ENCODE measurements around the gene KIF21B. TPM values are rescaled to one million over a fixed set of nuclear protein-coding genes. Genes with fewer than 3 reads are reported as not detected.

KIF21B gene
- total RNA-seq, 1 donor from 2014 or later, result 7.6 TPM

DNA sequence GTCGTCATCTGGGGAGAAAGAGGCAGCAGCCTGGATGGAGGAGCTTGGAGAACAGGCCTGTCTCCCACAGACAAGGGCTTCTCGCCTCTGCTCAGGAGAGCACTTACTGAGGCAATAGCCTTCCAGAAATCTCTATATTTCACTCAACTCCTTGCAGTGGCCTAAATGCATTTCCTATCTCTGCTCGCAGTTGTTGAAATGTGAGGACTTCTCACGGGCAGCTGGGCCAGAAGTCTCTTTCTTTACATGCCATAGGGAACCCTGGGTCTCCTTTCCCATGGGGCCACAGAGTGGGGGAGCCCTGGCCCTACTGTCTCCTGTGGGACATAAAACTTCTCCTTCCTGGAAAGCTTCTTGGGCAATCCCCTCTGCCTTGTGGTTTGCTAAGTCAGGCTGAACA is 43.5 kb upstream of the KIF21B start:
- peaks cover 16% of the 10 kb centered on the region for H3K27me3 Mint-ChIP-seq
- peaks cover 6% of the 10 kb centered on the region for H3K4me1 Mint-ChIP-seq (ENCODE audit: unreplicated experiment)
- no peak for DNase-seq (ENCODE audit: extremely low spot score, unreplicated experiment)
- no peak overlapping the region for H3K27ac Mint-ChIP-seq
- H3K36me3 Mint-ChIP-seq, result no peaks in the 10 kb centered on the region
- no peaks in the 10 kb centered on the region for H3K9me3 Mint-ChIP-seq
- TF ChIP-seq, protein P1, sequence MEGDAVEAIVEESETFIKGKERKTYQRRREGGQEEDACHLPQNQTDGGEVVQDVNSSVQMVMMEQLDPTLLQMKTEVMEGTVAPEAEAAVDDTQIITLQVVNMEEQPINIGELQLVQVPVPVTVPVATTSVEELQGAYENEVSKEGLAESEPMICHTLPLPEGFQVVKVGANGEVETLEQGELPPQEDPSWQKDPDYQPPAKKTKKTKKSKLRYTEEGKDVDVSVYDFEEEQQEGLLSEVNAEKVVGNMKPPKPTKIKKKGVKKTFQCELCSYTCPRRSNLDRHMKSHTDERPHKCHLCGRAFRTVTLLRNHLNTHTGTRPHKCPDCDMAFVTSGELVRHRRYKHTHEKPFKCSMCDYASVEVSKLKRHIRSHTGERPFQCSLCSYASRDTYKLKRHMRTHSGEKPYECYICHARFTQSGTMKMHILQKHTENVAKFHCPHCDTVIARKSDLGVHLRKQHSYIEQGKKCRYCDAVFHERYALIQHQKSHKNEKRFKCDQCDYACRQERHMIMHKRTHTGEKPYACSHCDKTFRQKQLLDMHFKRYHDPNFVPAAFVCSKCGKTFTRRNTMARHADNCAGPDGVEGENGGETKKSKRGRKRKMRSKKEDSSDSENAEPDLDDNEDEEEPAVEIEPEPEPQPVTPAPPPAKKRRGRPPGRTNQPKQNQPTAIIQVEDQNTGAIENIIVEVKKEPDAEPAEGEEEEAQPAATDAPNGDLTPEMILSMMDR (conservative IDR thresholded peaks at IDR 0.05), result no peak
- H3K4me3 Mint-ChIP-seq, result no peak overlapping the region

DNA sequence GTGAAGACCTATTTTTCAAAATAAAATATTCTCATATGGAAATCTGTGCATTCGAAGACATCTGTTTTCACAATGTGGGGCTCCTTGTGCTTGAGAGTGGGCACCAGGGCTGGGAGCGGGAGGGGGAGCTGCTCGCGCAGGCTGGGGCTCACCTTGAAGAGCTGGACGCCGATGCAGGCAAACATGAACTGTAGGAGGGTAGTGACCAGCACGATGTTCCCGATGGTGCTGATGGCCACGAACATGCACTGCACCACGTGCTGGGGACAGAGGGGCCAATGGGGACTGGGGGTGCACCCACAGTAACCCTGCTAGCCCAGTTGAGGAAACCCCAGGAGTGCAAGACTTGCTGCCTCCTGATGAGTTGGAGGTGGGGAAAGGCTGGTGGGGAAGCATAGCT is 42.2 kb upstream of the KIF21B start:
- peaks cover 6% of the 10 kb centered on the region for H3K4me1 Mint-ChIP-seq (ENCODE audit: unreplicated experiment)
- no peak overlapping the region for H3K27ac Mint-ChIP-seq
- no peak for DNase-seq (ENCODE audit: extremely low spot score, unreplicated experiment)
- no peak overlapping the region for H3K4me3 Mint-ChIP-seq
- TF ChIP-seq, protein P1 (conservative IDR thresholded peaks at IDR 0.05), result no peak
- H3K36me3 Mint-ChIP-seq, result no peaks in the 10 kb centered on the region
- H3K27me3 Mint-ChIP-seq, result peaks cover 11% of the 10 kb centered on the region
- no peaks in the 10 kb centered on the region for H3K9me3 Mint-ChIP-seq

DNA sequence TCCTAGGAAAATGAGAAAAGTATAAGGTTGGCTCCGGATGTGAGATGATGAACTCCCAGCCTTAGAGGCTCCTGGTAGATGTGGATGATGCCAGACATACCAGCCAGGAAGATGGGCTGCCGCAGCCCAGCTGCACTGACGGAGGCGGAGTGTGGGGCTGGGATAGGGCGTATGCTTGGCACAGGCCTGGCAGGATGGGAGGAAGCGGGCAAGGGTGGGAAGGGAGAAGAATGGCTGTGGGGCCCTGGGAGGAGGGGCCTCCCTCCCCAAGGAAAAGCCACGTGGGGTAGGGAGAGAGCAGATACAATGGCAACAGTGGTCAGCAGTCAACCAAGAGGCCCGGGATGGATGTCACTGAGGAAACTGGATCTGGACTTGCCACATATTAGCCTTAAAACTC is 41.3 kb upstream of the KIF21B start:
- TF ChIP-seq, protein P1 (conservative IDR thresholded peaks at IDR 0.05), result no peak
- Mint-ChIP-seq H3K9me3 (no peaks in the 10 kb centered on the region), H3K36me3 (no peaks in the 10 kb centered on the region), H3K4me3 (no peak overlapping the region), H3K27ac (no peak overlapping the region), H3K4me1 (ENCODE audit: unreplicated experiment) (peaks cover 6% of the 10 kb centered on the region), H3K27me3 (peaks cover 9% of the 10 kb centered on the region)
- DNase-seq (ENCODE audit: extremely low spot score, unreplicated experiment), result no peak

DNA sequence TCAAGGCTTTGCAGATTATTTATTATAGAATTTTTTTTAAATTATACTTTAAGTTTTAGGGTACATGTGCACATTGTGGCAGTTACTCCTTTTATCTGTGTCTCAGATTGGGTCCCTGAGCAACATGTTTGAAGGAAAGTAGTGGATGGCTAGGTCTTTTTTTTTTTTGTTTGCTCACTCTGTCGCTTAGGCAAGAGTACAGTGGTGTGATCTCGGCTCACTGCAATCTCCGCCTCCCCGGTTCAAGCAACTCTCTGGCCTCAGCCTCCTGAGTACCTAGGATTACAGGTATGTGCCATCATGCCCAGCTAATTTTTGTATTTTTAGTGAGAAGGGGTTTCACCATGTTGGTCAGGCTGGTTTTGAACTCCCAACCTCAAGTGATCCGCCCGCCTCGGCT is 39.6 kb upstream of the KIF21B start:
- DNase-seq (ENCODE audit: extremely low spot score, unreplicated experiment), result no peak
- Mint-ChIP-seq H3K27ac (no peak overlapping the region), H3K27me3 (peaks cover 9% of the 10 kb centered on the region), H3K4me3 (no peak overlapping the region), H3K36me3 (no peaks in the 10 kb centered on the region), H3K9me3 (no peaks in the 10 kb centered on the region), H3K4me1 (ENCODE audit: unreplicated experiment) (no peaks in the 10 kb centered on the region)
- TF ChIP-seq, protein P1 (conservative IDR thresholded peaks at IDR 0.05), result no peak

DNA sequence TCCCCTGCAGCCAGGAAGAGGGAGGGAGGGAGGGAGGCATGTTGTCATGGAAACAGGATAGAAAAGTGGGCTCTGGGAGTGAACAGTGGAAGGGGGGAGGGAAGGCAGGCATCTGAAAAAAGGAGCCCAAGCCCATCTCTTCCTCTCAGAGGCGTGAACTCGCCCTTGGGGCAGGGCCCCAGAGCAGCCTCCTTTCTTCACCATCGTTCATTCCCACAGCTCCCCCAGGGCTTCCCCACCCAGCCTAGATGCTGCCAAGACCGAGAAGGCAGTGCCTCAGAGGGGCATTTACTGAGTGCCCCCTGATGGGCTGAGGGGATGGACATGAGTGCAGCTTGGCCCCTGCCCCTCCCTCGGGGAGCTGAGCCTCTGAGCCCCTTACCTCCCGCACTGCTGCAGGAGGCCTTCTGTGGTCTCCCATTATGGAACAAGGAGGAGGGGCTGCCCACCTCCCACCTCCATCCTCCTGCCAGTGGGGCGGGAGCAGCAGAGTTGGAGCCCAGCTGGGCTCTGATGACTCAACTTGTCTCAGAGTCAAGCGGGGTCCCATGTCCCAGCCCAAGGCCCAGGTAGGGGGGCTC is 39.1 kb upstream of the KIF21B start:
- Mint-ChIP-seq H3K27ac (no peak overlapping the region), H3K4me1 (ENCODE audit: unreplicated experiment) (no peaks in the 10 kb centered on the region), H3K9me3 (no peaks in the 10 kb centered on the region), H3K36me3 (no peaks in the 10 kb centered on the region), H3K4me3 (no peak overlapping the region), H3K27me3 (peaks cover 11% of the 10 kb centered on the region)
- no peak for DNase-seq (ENCODE audit: extremely low spot score, unreplicated experiment)
- TF ChIP-seq, protein P1 (conservative IDR thresholded peaks at IDR 0.05), result no peak

DNA sequence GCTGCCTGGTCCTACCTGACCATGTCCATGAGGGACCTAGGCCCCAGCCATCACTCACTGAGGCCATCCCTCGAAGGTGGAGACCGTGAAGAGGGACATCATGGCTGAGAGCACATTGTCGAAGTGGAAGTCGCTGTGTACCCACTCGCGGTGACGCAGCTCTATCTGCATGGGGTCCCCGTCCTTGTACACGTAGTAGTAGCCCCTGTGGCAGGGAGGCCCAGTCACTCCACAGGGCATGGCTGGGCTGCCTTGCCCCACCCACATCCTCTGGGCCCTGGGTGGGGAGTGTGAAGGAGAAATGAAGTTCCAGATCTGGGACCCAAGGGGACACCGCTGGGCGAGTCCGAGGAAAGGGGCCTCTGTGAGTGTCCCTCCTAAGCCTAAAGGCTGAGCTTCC is 38.4 kb upstream of the KIF21B start:
- Mint-ChIP-seq H3K36me3 (no peaks in the 10 kb centered on the region), H3K4me3 (no peak overlapping the region), H3K9me3 (no peaks in the 10 kb centered on the region), H3K27me3 (peaks cover 11% of the 10 kb centered on the region), H3K27ac (no peak overlapping the region), H3K4me1 (ENCODE audit: unreplicated experiment) (no peaks in the 10 kb centered on the region)
- no peak for DNase-seq (ENCODE audit: extremely low spot score, unreplicated experiment)
- TF ChIP-seq, protein P1 (conservative IDR thresholded peaks at IDR 0.05), result no peak
